K562 (cell line): ENCODE measurements around the gene TFB2M. TPM values are rescaled to one million over a fixed set of nuclear protein-coding genes. Genes with fewer than 3 reads are reported as not detected.

Source experiments
- ARID1B ChIP-seq: fragments of 450-650 bp; IDR thresholded peaks from 2 replicates; pipeline ENCODE4 v1.6.1; 2016; ENCODE audit warnings: antibody characterized with exemption, mild to moderate bottlenecking, inconsistent platforms
- ARNT ChIP-seq, 2 experiments: fragments of 450-650 bp; IDR thresholded peaks; 2 replicates each; pipeline ENCODE4 v1.6.1; 2016; ENCODE audit warnings: mild to moderate bottlenecking in 1 of 2
- BRF2 ChIP-seq: IDR thresholded peaks from 3 replicates; pipeline ENCODE4 v1.6.1; 2011; ENCODE audit warnings: borderline replicate concordance, mild to moderate bottlenecking; ENCODE audit not compliant: insufficient read length, insufficient read depth
- CEBPG ChIP-seq, 3 experiments: fragments of 200-800 bp in 1 of 3; sonication (Bioruptor generic) in 1 of 3; sonication (generic) in 1 of 3; formaldehyde crosslinking in 1 of 3; IDR thresholded peaks in 2 of 3; conservative IDR thresholded peaks in 1 of 3; 2 replicates each; pipeline versions ENCODE4 v1.6.1 to v1.8.0; 2016 to 2022; ENCODE audit warnings: missing compliant biosample characterization in 2 of 3, missing genetic modification characterization in 2 of 3, mild to moderate bottlenecking in 1 of 3, missing genetic modification reagents in 1 of 3
- ETS1 ChIP-seq: conservative IDR thresholded peaks from 2 replicates; pipeline ENCODE4 v1.6.1; 2011; ENCODE audit warnings: low read depth, mild to moderate bottlenecking, low read length; ENCODE audit not compliant: control insufficient read depth
- HDAC1 ChIP-seq, 2 experiments: fragments of 450-650 bp; IDR thresholded peaks; 2 replicates each; pipeline ENCODE4 v1.6.1; 2016 to 2017; ENCODE audit warnings: inconsistent platforms in 1 of 2, mild to moderate bottlenecking in 1 of 2, moderate library complexity in 1 of 2
- HOMEZ ChIP-seq: fragments of 250-450 bp; sonication (Bioruptor Pico); IDR thresholded peaks from 2 replicates; pipeline ENCODE4 v1.4.0; 2020; ENCODE audit warnings: mild to moderate bottlenecking, moderate library complexity
- POLR2B ChIP-seq: fragments of 450-650 bp; IDR thresholded peaks from 2 replicates; pipeline ENCODE4 v1.6.1; 2018; ENCODE audit warnings: low read depth; ENCODE audit not compliant: partially characterized antibody
- RFX7 ChIP-seq: fragments of 250-450 bp; sonication (Bioruptor Pico); IDR thresholded peaks from 2 replicates; pipeline ENCODE4 v1.5.1; 2021; ENCODE audit warnings: mild to moderate bottlenecking
- TGIF2 ChIP-seq: sonication (generic); formaldehyde crosslinking; IDR thresholded peaks from 2 replicates; pipeline ENCODE4 v1.8.1; 2022; ENCODE audit warnings: mild to moderate bottlenecking, missing genetic modification reagents, moderate library complexity
- ZBTB9 ChIP-seq: fragments of 450-650 bp; formaldehyde crosslinking; IDR thresholded peaks from 2 replicates; pipeline ENCODE4 v1.4.0; 2020; ENCODE audit warnings: mild to moderate bottlenecking, moderate library complexity
- ZC3H4 ChIP-seq: sonication (generic); formaldehyde crosslinking; IDR thresholded peaks from 2 replicates; pipeline ENCODE4 v1.9.0; 2021; ENCODE audit warnings: missing genetic modification reagents, borderline replicate concordance
- ZNF140 ChIP-seq: fragments of 250-450 bp; sonication (Bioruptor Pico); IDR thresholded peaks from 2 replicates; pipeline ENCODE4 v1.8.0; 2021; ENCODE audit warnings: moderate library complexity, mild to moderate bottlenecking, inconsistent platforms
- ZNF143 ChIP-seq: sonication (generic); formaldehyde crosslinking; IDR thresholded peaks from 2 replicates; pipeline ENCODE4 v1.9.0; 2022; ENCODE audit warnings: mild to moderate bottlenecking, missing genetic modification reagents
- ZNF212 ChIP-seq: fragments of 450-650 bp; formaldehyde crosslinking; IDR thresholded peaks from 2 replicates; pipeline ENCODE4 v1.4.0; 2020; ENCODE audit warnings: mild to moderate bottlenecking
- ZNF785 ChIP-seq: fragments of 250-450 bp; sonication (Bioruptor Pico); IDR thresholded peaks from 2 replicates; pipeline ENCODE4 v1.4.0; 2020; ENCODE audit warnings: mild to moderate bottlenecking
- polyA plus RNA-seq, 8 experiments: library from polyadenylated mRNA; depleted of rRNA in 4 of 8; stranded (reverse) in 5 of 8; unstranded in 3 of 8; fragments of >200 nt; fragmentation: Nextera tagmentation in 2 of 8; fragmentation: Illumina TruSeq in 1 of 8; extraction: Ambion mirVana in 2 of 8; extraction: Trizol in 1 of 8; gene quantifications; 2 replicates each; pipeline versions ENCODE4 v1.2.1 to v1.2.3, GENCODE V29; 2011 to 2014; ENCODE audit warnings: inconsistent platforms in 1 of 8, missing spikeins in 1 of 8
- total RNA-seq, 7 experiments: library from RNA; depleted of rRNA in 6 of 7; stranded (reverse); fragments of >200 nt in 6 of 7; fragmentation: Illumina TruSeq in 2 of 7; extraction: Trizol in 2 of 7; gene quantifications; 2 replicates each; pipeline versions ENCODE4 v1.2.1 to v1.2.3, GENCODE V29; 2011 to 2021; ENCODE audit warnings: low replicate concordance in 1 of 7
- TF ChIP-seq, protein P1 (sequence below), 2 experiments: fragments of 450-650 bp; conservative IDR thresholded peaks; 2 replicates each; pipeline ENCODE4 v1.6.1; 2017; ENCODE audit warnings: mild to moderate bottlenecking in 2 of 2, moderate library complexity in 2 of 2
- TF ChIP-seq, protein P2 (sequence below): fragments of 250-450 bp; sonication (Bioruptor Pico); IDR thresholded peaks from 2 replicates; pipeline ENCODE4 v1.5.0; 2021

TFB2M gene
- total and polyA plus RNA-seq, 9 of the 15 experiments (the other 6 are each of a cell fraction or from before 2014, with no cell fraction given): 55.1 to 162 (median 70.6) TPM

DNA sequence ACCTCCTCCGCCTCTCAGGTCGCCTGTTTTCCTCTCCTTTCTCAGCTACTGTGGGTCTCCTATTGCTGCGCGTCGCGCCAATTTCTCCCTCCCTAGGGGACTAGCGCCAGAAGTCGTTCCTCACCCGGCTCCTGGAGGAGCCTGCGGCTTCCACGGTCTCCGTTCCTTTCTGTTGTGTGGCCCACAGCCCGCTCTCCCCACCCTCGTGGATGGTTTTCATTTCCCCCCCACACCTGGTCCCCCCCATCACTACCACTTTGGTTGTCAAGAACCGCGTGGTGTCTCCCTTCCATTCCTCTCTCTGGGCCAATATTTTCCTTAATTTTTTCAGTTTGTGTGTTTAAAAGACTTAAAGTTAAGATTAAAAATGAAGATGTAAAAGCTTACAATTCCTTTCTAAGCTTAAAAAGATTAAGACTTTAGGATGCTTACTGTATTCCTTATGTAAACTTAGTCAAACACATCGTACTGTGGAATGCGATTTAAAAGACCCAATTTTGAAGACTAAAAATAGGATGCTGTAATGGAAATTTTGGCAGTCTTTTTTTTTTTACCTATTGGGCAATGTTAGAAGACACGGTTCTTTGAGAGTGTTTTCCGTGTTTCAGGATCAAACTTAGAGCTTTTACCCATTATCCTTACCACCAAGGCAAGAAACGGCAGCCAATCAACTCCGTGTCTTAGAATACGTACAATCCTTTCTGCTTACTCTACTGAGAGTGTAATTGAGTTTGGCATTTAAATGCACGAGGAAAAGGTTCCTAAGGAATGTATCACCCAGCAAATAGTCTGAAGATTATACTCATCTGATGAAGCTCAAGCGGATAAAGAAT, 968 bp upstream of the TFB2M start (continued):
- TF ChIP-seq ETS1: no peak; the same call in 1 of the 2 replicates
- TF ChIP-seq HDAC1 (IDR thresholded peaks at IDR 0.05): peak in 1 of 2 experiments; percentile 85; a peak in 2 of 4 replicates
- TF ChIP-seq ZNF143 (CRISPR knock-in tag): no peak
- TF ChIP-seq ZNF785 (CRISPR knock-in tag): no peak
- no peak for TF ChIP-seq HOMEZ (CRISPR knock-in tag)
- TF ChIP-seq ARNT (IDR thresholded peaks at IDR 0.05): no peak; a peak in 1 of 4 replicates
- no peak for TF ChIP-seq ZBTB9 (CRISPR knock-in tag)
- TF ChIP-seq, protein P1, sequence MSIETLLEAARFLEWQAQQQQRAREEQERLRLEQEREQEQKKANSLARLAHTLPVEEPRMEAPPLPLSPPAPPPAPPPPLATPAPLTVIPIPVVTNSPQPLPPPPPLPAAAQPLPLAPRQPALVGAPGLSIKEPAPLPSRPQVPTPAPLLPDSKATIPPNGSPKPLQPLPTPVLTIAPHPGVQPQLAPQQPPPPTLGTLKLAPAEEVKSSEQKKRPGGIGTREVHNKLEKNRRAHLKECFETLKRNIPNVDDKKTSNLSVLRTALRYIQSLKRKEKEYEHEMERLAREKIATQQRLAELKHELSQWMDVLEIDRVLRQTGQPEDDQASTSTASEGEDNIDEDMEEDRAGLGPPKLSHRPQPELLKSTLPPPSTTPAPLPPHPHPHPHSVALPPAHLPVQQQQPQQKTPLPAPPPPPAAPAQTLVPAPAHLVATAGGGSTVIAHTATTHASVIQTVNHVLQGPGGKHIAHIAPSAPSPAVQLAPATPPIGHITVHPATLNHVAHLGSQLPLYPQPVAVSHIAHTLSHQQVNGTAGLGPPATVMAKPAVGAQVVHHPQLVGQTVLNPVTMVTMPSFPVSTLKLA (conservative IDR thresholded peaks at IDR 0.05): no peak; a peak in 2 of 4 replicates
- TF ChIP-seq, protein P2, sequence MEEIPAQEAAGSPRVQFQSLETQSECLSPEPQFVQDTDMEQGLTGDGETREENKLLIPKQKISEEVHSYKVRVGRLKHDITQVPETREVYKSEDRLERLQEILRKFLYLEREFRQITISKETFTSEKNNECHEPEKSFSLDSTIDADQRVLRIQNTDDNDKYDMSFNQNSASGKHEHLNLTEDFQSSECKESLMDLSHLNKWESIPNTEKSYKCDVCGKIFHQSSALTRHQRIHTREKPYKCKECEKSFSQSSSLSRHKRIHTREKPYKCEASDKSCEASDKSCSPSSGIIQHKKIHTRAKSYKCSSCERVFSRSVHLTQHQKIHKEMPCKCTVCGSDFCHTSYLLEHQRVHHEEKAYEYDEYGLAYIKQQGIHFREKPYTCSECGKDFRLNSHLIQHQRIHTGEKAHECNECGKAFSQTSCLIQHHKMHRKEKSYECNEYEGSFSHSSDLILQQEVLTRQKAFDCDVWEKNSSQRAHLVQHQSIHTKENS (CRISPR knock-in tag): no peak
- no peak for TF ChIP-seq ZC3H4 (CRISPR knock-in tag)
- TF ChIP-seq TGIF2 (CRISPR knock-in tag): no peak
- TF ChIP-seq ZNF140 (CRISPR knock-in tag): no peak
- no peak for TF ChIP-seq BRF2
- TF ChIP-seq ZNF212 (CRISPR knock-in tag): no peak
- no peak for TF ChIP-seq RFX7 (CRISPR knock-in tag)
- TF ChIP-seq ARID1B: peak; percentile 48; the same call in 1 of the 2 replicates
- peak; percentile 32 for TF ChIP-seq POLR2B
- TF ChIP-seq CEBPG (CRISPR knock-in tag; IDR thresholded peaks at IDR 0.05): 0 out of 2 replicates have a peak, but pooled peaks have one; percentile 8
- peak; percentile 80 to 92 for TF ChIP-seq CEBPG (tag; conservative IDR thresholded peaks at IDR 0.05 in 1 of 2, IDR thresholded peaks at IDR 0.05 in 1 of 2)
